Activated CD4-positive, alpha-beta T cell treated with anti-CD3 and anti-CD28 coated beads for 48 hours (primary cell): ENCODE data around the gene SARM1.
A peak's percentile ranks its signal among the peaks of the same experiment; 100 is the strongest.
"Not testable (repeated sequence)": the region's sequence is repeated elsewhere in the genome, so short reads cannot be mapped to it uniquely, and the experiment has no call there.

Experiments used
- DNase-seq: peaks from one replicate; pipeline ENCODE4 v3.0.0-alpha.2; 2020

Gene SARM1

DNA sequence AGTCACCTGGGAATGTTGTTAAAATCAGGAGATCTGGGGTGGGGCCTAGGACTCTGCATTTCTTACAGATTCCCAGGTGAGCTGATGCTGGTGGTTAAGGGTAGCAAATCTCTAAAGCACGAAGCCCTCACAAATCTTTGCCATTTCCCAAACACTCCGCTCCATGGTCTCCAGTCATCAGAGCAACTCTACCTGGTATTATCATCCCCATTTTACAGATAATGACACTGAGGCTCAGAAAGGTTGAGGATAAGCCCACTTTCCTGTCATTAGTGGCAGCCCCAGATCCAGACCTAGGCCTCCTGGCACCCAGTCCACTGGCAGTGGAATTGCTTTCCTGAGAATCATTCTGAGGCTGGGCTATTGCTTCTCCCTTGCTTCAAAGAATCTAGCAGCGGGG is 25.8 kb downstream of the SARM1 start:
- no peak for DNase-seq

DNA sequence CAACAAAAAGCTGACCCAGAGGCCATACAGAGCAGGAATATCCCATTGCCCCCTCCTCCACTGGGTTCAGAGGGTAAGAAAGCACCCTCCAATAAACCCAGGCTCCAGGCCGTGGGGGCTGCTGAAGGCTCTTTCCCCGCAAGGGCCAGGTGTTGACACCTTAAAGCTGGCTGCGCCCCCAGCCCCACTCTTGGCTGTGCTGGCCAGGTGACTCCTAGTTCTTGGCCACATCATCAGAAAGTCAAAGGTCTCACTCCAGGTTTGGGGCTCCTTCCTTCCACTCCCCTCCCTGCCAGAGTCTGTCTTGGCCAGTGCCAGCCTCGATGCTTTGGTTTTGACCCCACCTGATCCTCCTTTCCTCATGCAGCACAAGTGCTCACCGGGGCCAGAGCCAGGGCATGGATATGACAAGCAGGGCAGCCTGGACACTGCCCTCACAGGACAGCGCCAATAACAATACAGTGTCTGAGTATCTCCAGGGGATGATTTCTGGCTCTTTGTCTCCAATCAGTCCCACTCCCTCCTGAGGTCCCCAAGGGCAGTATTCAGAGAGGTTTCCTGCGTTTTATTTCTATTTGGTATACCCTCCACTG is 26.3 kb downstream of the SARM1 start:
- DNase-seq: no peak

DNA sequence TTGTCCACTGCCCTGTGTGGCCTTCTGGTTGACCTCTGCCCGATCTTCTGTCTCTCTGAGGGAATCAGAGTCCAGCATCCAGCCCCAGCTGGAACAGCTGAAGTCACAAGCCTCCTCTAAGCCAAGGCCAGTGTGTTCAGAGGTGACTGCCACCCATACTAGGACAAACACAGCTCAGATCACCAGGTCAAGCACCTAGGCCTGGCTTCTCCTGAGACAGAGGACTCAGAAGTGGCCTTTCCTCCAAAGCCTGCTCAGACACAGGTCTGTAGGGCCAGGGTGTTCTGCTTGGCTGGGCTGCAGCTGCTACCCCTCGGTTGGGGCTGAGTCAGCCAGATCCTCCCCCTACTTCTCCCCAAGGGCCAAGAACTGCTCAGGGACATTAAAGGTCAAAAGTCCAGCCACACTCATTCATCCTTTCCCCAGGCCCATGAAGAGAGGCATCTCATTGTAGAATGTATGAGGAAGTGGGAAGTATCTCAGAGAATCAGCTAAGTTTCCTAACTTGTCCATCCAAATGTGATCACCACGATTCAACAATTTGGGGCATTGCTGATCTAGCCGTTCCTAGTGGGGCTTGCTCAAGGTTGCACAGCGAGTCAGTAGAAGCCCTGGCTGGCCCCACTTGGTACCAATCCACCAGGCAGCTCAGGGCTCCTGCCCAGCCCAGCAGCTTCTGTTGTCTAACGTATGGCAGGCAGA is 26.9 kb downstream of the SARM1 start:
- DNase-seq: no peak

DNA sequence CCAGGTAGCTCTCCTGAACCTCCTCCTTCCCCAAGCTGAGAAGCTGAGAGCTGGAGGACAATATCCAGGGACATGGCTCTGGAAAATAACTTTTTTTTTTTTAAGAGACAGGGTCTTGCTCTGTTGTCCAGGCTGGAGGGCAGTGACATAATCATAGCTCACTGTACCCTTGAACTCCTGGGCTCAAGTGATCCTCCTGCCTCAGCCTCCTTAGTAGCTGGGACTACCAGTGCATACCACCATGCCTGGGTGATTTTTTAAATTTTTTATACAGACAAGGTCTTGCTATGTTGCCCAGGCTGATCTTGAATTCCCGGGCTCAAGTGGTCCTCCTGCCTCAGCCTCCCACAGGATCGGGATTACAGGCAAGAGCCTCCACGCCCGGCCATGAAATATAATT is 28.3 kb downstream of the SARM1 start:
- DNase-seq: no peak

DNA sequence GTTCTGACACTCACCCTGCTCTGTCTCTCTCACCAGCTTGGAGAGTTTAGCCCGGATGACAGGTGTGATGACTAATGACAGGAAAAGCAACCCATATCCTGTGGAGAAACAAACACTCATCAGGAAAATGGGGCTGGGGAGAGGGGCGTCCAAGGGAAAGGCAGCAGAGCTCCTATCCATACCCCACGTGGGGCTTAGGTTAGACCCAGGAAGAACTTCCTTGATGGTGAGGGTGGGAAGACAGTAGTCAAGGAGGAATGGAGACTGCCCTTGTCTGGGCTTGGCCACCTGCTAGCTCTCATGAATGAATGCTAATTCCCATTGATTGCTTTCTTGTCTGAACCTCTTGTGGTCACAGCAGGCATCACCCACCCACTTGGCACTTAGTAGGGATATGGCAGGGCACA is 30.7 kb downstream of the SARM1 start:
- DNase-seq: no peak

DNA sequence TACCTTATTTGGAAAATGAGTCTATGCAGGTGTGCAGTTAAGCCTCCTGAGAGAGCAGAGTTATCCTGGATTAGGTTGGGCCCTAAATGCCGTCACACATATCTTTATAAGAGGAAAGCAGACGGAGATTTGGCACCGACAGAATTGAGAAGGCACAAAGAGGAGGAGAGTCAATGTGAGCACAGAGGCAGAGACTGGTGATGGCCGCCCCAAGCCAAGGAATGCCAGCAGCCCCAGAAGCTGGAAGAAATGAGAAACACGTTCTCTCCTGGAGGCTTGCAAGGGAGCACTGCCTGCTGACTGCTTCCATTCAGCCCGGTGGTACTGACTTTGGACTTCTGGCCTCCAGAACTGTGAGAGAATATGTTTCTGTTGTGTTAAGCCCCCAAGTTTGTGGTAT is 31.4 kb downstream of the SARM1 start:
- no peak for DNase-seq

DNA sequence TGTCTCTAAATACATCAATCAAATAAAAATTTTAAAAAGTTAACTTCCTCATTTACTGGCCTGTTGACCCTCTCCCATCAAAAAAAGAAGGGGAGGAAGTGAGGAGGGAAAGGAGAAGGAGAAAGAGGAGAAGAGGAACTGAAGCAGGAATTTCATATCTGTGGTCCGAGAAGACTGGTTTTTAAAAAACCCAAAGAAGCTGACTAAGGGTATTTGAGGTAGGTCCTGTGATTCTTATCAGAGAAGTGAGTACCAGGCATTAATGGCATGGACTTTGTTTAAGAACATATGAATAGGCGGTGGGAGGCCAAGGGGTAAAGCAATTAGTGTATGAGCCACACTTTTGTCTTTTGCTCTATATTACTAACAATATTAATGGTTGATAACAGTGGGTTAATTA is 32.5 kb downstream of the SARM1 start:
- DNase-seq: no peak

DNA sequence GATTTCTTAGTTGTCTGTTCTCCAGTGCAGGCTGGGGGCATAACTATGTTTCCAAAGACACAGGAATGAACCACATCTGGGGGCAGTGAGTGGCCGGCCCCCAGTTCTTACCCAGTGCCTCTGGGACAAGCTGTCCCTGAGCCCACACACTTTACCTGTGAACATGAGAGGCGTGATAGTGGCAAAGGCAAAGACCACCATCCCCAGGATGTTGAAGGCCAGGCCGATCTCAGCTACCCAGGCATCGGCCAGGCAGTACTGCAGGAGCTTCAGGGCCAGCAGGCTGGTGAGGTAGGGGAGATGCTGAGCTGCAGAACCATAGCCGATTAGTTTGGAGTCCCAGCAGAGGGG is 32.9 kb downstream of the SARM1 start:
- no peak for DNase-seq

DNA sequence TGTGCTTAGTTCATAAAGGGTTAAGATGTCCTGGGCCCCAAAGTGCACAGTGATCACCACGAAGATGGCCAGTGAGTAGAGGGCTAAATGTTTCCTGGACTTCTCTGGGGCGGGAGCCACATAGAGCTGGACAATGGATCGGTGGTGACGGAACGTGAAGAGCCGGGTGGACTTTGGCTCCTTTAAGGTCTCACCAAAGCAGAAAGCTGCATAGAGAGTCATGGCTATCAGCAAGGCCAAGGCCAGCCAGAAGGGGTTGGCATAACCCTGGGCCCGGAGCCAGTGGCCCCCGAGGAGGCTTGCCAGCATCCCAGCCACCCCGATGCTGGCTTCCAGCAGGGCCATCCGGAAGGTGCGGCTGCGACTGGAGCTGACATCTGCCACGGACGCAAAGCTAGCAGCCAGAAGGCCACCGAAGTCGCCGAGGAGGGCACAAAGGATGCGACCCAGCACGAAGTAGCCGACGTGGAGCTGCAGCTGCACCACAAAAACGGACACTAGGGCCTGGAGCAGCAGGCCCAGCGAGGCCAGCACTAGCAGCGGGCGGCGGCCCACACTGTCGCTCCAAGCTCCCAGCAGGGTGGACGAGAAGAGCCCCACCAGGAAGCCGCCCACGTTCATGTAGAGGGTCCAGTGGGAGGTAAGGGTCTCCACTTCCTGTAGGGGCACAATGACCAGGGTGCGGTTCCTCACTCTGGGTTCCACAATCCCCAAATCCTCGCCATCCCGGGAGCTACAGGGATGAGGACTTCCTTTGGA is 33.5 kb downstream of the SARM1 start:
- DNase-seq: no peak

DNA sequence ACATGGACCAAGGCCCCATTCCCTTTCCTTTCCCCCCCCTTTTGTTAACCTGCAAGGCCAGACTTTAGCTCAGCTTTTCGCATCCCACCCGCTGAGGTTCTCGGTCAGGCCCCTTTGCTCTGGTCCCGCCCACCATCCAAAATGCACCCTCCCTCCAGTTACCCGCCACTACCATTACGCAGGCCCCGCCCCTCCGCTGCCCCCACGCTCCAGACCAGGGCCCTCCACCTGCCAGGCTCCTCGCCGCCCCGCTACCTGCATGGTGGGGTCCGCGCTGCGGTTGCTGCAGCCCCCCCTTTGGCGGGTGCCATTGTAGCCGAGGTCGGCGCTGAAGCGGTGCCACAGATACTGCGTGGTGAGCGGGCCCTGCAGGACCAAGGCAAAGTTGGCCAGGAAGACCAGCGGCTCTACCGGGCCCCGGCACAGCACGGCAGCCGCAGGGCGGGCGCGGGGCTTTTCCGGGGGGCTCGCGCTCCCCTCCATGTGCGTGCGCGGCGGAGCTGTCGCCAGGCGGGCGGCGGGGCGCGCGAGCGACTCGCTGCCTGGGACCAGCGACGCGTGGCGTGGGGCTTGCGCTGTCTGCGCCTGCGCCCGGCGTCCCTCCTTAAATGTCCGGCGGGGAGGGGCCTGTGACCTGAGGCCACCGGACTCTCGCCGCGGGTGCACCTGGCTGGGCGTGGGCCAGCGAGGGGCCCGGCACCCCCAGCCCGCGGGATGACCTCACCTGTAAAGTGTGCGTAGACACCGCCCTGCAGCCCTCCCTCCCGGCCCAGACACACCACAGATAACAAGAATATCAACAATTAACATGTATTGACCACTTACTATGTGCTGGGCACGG is 34.4 kb downstream of the SARM1 start, which contains the start of gene SLC46A1:
SLC46A1 (minus strand) TSS at position 581 of the 841 bp plus-strand sequence; CDS start at position 483, 98 bp downstream.
- DNase-seq: peak; percentile 77

DNA sequence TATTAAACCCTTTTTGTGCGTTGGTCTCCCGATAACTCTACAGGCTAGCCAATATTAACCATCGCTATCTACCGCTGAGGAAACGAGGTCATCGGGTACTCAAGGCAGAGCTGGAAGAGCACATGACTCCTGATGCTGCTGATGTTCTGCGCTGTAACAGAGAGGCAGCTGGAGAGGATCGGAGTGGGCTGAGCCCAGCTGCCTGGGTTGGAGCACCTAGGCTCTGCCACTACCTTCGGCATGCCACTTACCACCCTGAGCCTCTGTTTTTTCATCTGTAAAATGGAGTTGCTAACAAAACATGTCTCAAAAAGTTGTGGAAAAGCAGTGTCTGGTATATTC is 35.0 kb downstream of the SARM1 start:
- DNase-seq: no peak

DNA sequence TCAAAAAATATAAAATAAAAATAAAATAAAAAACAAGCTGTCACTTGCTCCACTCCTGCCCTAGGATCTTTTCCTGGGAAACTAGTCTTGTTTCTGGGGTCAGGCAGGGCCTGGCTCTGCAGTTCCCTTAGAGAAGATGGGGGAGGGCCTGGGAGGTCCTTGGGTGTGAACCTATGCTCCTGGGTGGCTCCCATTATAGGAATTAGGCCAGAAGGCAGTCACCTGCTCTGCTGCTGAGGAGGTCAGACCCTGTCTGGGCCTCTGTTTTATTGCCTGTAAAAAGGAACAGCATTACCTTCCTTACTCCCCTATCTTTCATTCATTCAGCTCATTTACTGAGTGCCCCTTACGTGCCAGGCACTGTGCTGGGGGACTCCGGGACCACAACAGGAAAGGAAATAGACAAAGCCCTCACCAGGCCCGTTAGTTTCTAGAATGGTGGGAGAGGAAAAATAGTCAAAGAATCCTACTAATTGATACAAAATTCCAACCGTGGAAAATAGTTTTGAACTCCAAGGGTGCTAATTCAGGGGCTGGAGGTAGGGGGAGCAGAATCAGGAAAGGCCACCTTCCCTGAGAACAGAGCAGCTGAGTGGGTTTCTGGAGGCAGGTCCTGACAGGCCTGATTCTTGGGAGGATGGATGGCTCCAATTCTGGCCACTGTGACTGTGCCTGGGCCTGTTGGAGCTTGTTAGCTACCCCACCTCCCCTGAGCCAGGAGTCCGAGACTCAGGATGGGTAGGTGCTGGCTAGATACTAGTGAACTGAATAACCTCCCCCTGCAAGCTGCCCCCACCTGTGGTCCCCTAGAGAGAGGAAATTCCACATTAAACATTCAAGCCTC is 35.9 kb downstream of the SARM1 start:
- DNase-seq: no peak

DNA sequence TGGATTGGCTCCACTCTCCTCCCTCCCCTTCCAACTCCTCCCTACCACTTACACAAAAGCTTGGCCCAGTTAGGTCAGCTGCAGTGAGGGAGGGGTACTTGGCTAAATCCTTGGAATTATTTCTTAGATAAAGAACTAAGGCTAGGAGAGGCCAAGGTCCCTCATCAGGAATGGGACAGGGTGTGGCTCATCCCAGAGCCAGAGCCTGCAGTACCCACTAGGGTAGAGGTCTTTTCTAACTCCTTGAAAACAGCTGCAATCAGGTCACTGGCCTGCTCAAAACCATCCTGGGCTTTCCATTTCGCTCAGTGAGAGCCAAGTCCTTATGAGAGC is 36.4 kb downstream of the SARM1 start:
- no peak for DNase-seq

DNA sequence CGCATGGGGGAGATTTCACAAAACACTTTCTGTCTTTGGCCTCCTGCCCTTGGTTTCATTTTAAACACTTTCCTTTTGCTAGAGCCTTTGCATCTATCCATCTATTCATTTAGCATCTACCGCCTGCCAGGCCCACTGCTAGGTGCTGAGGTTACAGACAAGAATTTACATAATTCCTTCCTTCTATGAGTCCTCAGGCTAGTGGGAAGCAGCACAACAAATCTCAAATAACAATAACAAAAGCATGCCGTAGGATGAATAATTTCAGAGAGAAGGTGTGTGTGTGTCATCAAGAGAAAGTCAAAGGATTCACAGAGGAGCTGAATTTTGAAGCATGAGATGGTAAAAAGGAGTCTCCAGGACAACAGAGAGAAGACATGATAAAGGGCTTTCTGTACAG is 40.6 kb downstream of the SARM1 start:
- DNase-seq: no peak

DNA sequence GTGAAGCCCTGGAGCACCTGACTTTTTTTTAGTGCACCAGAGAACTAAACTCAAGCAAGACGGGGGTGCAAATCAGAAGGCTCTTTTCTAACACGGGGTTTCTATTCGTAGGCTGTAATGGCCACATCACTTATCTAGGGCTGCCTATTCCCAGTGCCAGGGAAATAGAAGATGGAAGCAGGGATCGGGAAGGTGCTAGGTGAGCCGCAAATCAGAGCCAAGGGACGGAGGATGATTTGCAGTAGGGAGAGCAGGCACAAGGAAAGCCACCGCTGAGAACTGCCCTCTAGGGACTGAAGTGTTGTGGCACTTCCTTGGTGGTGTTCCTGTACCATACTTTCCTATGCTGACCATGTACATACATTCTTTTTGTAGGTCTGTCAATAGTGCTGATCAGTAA is 42.3 kb downstream of the SARM1 start:
- no peak for DNase-seq

DNA sequence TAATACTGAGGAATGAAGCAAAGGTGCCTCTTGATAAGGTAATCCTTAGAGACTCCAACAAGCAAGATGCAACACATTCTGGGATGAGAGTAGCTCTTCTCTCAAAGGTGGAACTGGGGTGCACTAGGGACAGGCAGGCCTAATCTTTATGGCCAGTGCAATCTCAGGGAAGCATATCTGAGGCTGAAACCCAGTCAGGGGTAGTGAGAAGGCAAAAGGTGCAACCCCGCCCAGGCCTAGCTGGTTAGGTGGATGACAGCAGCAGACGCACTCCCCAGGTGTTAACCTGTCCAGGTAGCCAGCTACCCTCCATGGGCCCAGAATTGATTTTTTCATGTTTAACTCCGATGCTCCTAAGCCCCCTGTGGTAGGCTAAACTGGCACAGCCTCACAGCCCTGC is 44.4 kb downstream of the SARM1 start:
- no peak for DNase-seq

DNA sequence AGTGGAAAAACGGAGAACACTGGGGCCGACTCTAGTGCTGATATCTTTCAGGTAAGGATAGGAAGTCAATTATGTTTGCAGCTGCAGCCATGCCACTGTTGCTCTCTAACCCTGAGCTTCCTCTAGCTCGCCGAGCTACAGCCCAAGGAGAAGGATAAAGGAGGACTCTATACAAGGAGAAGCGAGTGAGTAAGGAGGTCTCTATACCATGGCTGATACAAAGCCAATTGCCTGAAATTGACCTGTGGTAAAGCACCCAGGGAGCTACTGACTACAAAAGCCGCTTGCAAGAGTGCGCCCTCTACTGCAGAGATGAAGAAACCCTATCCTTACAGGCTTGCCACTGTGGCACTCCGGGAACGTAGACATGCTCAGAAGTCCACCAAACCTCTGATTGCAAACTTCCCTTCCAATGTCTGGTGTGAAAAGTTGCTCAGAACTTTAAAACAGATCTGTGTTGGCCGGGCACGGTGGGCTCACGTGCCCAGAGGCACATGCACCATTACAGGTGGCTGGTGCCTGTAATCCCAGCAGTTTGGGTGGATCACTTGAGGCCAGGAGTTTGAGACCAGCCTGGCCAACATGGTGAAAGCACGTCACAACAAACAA is 45.3 kb downstream of the SARM1 start:
- DNase-seq: peak; percentile 69

DNA sequence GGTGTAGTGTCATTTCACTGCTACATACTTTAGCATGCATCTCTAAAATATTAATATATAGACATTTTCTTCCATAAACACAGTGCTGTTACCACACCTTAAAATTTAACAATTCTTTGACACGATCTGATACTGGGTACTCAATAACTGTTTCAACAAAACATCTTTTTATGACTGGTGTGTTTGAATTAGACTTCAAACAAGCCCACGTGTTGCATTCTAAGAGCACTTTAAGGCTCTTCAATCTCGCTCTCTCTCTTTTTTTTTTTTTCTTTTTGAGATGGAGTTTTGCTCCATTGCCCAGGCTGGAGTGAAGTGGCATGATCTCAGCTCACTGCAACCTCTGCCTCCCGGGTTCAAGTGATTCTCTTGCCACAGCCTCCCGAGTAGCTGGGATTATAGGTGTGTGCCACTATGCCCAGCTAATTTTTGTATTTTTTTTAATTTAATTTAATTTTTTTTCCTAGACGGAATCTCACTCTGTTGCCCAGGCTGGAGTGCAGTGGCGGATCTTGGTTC is 50.4 kb downstream of the SARM1 start:
- DNase-seq: no peak

DNA sequence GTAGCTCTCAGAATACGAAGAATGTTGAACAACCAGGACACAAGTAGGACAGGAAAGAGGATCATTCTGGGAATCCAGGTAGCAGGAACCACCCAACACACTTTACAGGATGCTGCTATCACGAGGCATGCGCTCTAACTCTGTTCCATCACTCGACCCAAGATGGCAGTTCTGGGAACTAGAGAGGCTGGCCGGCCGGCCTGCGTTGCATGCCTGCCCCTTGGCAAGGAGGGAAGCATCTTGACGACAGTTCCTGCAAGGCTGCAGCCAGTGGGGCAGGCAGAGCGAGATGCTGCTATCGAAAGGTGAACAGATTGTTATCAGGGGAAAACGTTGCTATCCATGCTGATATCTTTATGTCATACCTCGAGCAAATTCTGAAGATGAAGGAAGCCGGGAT is 53.7 kb downstream of the SARM1 start:
- no peak for DNase-seq

DNA sequence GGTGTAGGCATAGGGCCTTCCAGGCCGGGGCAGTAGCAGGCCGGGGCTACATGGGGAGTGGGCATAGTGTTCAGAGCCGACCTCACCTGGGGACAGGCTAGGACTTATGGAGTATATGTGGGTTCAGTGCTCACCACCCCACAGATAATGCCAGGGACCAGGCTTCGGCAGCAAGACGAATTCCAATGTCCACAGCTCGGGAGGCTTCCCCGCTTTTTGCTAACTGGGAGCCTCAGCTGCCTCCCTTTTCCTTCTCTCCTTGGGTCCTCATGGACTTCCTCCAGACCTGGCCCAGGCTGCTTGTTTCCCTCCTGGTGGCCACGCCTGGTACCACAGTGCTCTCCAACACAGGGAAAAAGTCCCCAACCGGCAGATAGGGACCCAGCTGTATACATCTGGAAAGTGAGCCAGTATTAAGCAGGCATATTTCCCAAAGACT is 54.6 kb downstream of the SARM1 start:
- DNase-seq: peak; percentile 26

DNA sequence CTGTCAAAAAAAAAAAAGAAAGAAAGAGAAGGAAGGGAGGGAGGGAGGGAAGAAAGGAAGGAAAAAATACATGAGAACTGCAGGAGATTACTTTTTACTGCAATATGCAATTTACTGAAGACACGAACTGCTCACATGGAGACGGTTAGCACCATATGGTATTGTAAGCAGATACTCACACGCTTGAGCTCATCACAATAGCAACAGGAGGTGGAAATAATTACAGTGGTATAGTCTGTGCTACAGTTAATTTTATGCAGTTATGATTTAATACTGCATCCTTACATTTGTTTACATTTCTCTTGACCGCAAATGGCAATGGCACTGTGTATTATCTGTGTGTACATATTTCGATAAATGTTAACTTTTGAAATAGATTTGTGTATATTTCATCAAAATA is 55.9 kb downstream of the SARM1 start:
- DNase-seq: no peak

DNA sequence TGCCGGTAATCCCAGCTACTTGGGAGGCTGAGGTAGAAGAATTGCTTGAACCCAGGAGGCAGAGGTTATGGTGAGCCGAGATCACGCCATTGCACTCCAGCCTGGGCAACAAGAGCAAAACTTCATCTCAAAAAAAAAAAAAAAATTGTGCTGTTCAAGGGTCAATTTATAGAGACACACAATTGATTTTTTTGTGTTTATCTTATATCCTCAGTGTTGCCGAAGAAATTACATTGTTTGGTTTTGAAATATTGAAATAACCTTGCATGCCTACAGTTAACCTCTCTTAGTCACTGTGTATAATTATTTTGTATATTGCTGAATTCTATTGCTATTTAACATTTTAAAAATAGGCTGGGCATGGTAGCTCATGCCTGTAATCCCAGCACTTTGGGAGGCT is 56.5 kb downstream of the SARM1 start:
- DNase-seq: not testable (repeated sequence)
